RWPE1 (cell line): ENCODE measurements around the gene OBP2A.

ENCODE experiments used
- CTCF ChIA-PET: fragments of 350-600 bp; sonication (Branson Sonifier 250); formaldehyde crosslinking; extraction: SDS; loops from one replicate; lab custom pipeline; 2021; lab: Yijun Ruan, JAX
- POLR2A ChIA-PET: fragments of 400-600 bp; formaldehyde crosslinking; extraction: SDS; loops from one replicate; lab custom pipeline; 2020; ENCODE audit warnings: antibody characterized with exemption; ENCODE audit not compliant: low non-redundant PET; lab: Yijun Ruan, JAX
- DNase-seq: peaks from one replicate; pipeline ENCODE4 v3.0.0; 2012; ENCODE audit warnings: low spot score
- H3K27ac ChIP-seq: fragments of 450-650 bp; 2 replicates; pipeline ENCODE4 v1.5.1; 2017
- TF ChIP-seq, protein P1 (sequence below): fragments of 450-650 bp; conservative IDR thresholded peaks from 2 replicates; pipeline ENCODE4 v1.5.1; 2017; ENCODE audit warnings: low read depth, mild to moderate bottlenecking

Gene OBP2A

DNA sequence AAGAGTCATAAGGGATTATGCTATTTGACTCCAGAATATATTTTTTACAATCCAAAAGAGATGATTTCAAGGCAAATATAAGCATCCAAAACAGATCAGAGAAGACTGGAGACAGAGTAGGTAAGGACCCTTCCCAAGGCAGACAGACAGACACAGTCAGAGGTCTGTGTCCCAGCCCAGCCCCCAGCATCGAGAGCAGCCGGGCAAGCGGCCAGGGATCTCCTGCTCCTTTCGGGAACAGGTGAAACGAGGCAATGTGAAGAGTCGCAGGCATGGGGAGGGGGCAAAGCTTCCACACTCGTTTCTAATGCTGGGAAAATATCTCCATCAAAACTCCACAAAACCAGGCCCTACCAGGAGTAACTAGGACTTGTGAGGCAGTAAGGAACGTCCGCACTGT, 21.4 kb downstream of the OBP2A start:
- TF ChIP-seq, protein P1, sequence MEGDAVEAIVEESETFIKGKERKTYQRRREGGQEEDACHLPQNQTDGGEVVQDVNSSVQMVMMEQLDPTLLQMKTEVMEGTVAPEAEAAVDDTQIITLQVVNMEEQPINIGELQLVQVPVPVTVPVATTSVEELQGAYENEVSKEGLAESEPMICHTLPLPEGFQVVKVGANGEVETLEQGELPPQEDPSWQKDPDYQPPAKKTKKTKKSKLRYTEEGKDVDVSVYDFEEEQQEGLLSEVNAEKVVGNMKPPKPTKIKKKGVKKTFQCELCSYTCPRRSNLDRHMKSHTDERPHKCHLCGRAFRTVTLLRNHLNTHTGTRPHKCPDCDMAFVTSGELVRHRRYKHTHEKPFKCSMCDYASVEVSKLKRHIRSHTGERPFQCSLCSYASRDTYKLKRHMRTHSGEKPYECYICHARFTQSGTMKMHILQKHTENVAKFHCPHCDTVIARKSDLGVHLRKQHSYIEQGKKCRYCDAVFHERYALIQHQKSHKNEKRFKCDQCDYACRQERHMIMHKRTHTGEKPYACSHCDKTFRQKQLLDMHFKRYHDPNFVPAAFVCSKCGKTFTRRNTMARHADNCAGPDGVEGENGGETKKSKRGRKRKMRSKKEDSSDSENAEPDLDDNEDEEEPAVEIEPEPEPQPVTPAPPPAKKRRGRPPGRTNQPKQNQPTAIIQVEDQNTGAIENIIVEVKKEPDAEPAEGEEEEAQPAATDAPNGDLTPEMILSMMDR: no peak
- POLR2A ChIA-PET: no interaction called here
- no peak for DNase-seq

DNA sequence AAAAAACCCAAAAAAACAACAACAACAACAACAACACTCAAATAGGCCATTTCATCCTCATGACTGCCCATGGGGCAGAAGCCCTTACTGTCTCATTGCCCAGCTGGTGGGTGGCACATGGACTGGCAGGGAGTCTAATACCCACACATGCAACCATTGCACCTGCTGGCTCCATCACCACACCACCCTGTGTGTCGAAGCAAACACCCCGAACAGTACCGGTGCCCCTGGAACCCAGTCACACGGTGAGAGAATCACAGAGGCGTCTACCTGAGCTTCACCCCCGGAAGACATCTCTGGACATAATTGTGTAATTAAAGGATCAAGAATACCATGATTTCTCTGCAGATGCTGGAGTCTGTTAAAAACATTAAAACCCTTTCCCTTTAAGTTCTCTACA, 22.1 kb downstream of the OBP2A start:
- H3K27ac ChIP-seq: no peak overlapping the region
- DNase-seq: no peak
- TF ChIP-seq, protein P1: no peak
- ChIA-PET POLR2A (no interaction called here), CTCF (no interaction called here)

More for the DNA sequence above, 21.4 kb downstream of the OBP2A start:
- CTCF ChIA-PET: interaction anchor here (0.6 kb wide), 1 partner anchor 68 kb away, joined by 3 read pairs; no protein-coding TSS in a partner anchor
- H3K27ac ChIP-seq: no peak overlapping the region

DNA sequence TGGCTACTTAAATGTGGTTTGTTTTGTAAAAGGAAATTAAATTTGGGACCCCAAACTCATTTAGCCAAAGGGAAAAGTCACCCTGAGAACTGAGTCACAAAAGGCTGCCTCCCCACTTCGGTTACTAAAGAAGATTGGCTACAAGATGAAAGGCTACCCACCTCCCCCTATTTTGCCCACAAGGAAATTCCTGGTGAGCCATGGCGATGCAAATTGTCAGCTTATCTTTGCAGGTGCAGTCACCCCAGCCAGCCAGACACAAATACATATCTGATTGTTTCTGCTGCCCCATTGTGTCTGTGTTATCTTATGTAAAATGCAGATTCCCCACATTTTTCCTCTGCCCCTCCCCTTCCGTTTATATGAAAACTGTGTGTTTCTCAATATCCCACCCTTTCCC, 24.5 kb downstream of the OBP2A start:
- CTCF ChIA-PET: no interaction called here
- TF ChIP-seq, protein P1: no peak
- DNase-seq: no peak
- H3K27ac ChIP-seq: no peak overlapping the region
- POLR2A ChIA-PET: no interaction called here

DNA sequence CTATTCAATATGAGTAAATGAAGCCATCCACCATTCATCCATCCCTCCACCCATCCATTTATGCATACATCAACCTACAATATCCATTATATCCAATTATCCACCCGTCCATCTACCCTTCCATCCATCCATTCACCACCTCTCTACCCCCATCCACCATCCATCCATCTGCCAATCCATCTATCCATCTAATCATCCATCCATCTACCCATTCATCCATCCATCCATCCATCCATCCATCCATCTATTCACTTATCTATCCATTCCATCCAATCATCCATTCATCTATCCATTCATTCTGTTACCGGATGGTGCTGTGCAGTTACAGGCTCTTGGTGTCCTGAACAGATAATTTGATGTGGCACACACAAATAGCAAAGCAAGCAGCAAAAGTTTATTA, 26.3 kb downstream of the OBP2A start:
- ChIA-PET CTCF (no interaction called here), POLR2A (no interaction called here)
- TF ChIP-seq, protein P1: no peak
- no peak overlapping the region for H3K27ac ChIP-seq
- DNase-seq: no peak

DNA sequence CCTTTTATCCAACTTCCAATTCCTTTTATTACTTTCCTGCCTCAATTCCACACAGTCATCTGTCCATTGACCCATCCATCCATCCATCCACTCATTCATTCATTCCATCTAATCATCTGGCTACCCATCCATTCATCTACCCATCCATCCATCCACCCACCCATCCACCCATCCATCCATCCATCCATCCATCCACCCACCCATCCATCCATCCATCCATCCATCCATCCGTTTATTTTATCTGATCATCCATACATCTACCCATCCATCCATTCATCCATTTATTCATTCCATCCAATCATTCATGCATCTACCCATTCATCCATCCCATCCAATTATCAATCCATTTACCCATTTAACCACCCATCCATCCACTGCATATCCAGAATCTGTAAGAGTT, 27.2 kb downstream of the OBP2A start:
- no peak for DNase-seq
- H3K27ac ChIP-seq: no peak overlapping the region
- ChIA-PET CTCF (no interaction called here), POLR2A (no interaction called here)
- TF ChIP-seq, protein P1: no peak

DNA sequence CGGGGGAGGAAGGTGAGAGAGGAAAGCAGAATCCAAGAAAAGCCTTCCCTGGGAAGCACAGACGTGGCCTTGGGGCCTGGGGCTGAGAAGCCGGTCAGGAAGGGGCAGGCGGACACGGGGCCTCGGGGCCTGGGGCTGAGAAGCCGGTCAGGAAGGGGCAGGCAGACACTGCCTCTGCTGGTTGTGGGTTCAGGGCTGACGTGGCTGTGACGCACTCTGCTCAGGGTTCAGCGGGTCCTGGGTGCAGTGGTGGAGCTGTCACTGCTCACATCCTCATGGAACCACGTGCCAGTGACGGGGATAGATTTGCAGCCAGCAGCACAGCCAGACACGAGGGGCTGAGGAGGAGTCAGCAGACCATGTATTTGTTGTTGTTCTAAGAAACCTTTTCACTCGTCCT, 28.4 kb downstream of the OBP2A start:
- DNase-seq: no peak
- POLR2A ChIA-PET: no interaction called here
- CTCF ChIA-PET: interaction anchor here (0.6 kb wide), 1 partner anchor 807 kb away, joined by 3 read pairs; no protein-coding TSS in a partner anchor
- no peak overlapping the region for H3K27ac ChIP-seq
- TF ChIP-seq, protein P1: no peak
